ENCODE measurements around the gene PPP1R1B.

The PPP1R1B gene

GRCh38 chr17:39615434-39615833 is 11.3 kb upstream of the PPP1R1B start:
- no peak for TF ChIP-seq CTCF (IDR thresholded peaks at IDR 0.05; ENCODE audit: low read depth, low read length)
- DNase-seq (ENCODE audit: low read depth, low spot score), result no peak
- in situ Hi-C loops (cut with HindIII; ENCODE audit: low sequenced_read_pairs), result no loop called here
- H3K4me3 ChIP-seq (ENCODE audit: low read depth, low read length), result no peak overlapping the region

GRCh38 chr17:39617100-39617445 is 9.7 kb upstream of the PPP1R1B start:
- in situ Hi-C loops (cut with HindIII; ENCODE audit: low sequenced_read_pairs), result no loop called here
- H3K4me3 ChIP-seq (ENCODE audit: low read depth, low read length), result no peak overlapping the region
- no peak for DNase-seq (ENCODE audit: low read depth, low spot score)
- no peak for TF ChIP-seq CTCF (IDR thresholded peaks at IDR 0.05; ENCODE audit: low read depth, low read length)

- H3K4me3 ChIP-seq (ENCODE audit: low read depth, low read length), result peak overlapping the region; percentile 51
- in situ Hi-C loops (cut with HindIII; ENCODE audit: low sequenced_read_pairs), result no loop called here
- TF ChIP-seq CTCF (IDR thresholded peaks at IDR 0.05; ENCODE audit: low read depth, low read length), result no peak
- DNase-seq (ENCODE audit: low read depth, low spot score), result no peak
These were observed 9.1 kb upstream of the PPP1R1B start for GRCh38 chr17:39617446-39618245.

GRCh38 chr17:39618246-39618913 is 8.4 kb upstream of the PPP1R1B start:
- DNase-seq (ENCODE audit: low read depth, low spot score), result no peak
- TF ChIP-seq CTCF (IDR thresholded peaks at IDR 0.05; ENCODE audit: low read depth, low read length), result no peak
- in situ Hi-C loops (cut with HindIII; ENCODE audit: low sequenced_read_pairs), result no loop called here
- peak overlapping the region; percentile 51 for H3K4me3 ChIP-seq (ENCODE audit: low read depth, low read length)

GRCh38 chr17:39618956-39619785 is 7.6 kb upstream of the PPP1R1B start:
- no peak for DNase-seq (ENCODE audit: low read depth, low spot score)
- in situ Hi-C loops (cut with HindIII; ENCODE audit: low sequenced_read_pairs), result no loop called here
- no peak for TF ChIP-seq CTCF (IDR thresholded peaks at IDR 0.05; ENCODE audit: low read depth, low read length)
- no peak overlapping the region for H3K4me3 ChIP-seq (ENCODE audit: low read depth, low read length)

- TF ChIP-seq CTCF (IDR thresholded peaks at IDR 0.05; ENCODE audit: low read depth, low read length), result no peak
- in situ Hi-C loops (cut with HindIII; ENCODE audit: low sequenced_read_pairs), result no loop called here
- no peak for DNase-seq (ENCODE audit: low read depth, low spot score)
- H3K4me3 ChIP-seq (ENCODE audit: low read depth, low read length), result no peak overlapping the region
These were observed 7.0 kb upstream of the PPP1R1B start for GRCh38 chr17:39619786-39620101.
